Kidney glomerular epithelial cell (primary cell): ENCODE data around the gene STK16.

Experiments
- DNase-seq: peaks from one replicate; lab custom pipeline; 2025; lab: John Stamatoyannopoulos, UW

The STK16 gene

DNA sequence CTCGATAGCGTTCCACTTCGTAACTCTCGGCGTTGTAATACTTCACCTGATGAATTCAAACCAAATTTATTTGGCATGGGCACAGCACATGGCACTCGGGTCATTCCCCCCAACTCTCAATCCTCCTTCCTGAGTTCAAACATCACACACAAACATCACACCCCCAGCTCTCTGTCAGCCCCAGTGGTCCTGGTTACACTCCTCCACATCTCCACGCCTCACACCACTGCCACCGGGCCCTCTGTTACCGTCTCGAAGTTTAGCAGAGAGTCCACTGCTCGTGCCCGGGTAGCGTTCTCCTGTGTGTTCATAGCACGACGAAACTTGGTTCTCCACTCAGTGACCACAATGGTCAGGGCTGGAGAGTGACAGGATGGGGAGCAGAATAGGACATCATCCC lies 31.1 kb upstream of the STK16 start:
- DNase-seq: no peak

DNA sequence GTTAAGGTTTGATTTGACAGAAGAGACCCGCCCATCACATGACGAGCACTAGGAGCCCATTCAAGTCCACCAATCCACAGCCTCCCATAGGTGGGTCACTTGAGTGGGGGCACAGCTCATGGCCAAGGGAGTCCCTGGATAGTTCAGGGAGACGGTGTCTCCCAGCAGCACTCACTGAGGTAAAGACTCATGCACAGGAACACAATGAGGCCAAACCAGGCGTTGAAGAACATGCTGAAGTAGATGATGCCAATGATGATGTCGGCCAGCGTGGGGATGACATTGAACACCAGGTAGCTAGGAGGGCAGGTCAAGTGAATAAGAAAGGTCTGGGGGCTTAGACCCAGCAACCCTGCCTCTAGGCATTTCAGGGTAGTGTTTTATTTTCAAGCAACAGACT lies 30.5 kb upstream of the STK16 start:
- no peak for DNase-seq

DNA sequence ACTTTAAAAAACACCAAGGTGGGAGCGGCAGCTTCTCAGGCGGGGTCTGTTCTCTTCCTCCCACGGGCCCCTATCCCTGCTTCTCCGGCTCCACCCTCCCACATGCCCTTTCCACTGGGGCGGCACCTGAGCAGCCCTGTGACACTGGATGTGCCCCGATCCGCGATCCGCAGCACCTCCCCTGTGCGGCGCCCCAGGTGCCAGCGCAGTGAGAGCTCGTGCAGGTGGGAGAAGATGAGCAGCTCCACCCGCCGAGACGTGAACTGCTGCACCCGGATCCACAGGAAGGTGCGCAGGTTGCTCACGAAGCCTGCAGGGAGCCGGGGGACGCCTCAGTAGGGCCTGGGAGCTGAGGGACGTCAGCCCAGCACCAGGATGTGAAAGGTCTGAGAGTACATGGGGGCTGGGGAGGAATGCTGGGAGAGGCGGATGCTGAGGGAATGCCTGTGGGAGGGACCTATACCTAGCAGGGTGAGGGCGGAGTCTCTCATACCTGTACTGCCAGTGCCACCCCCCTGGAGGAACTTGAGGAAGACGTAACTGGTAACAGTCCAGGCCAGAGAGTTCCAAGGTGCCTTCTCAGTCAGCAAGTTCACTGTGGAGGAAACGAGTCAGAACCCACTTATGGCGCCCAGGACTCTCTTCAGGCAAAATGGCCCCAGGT lies 29.3 kb upstream of the STK16 start:
- DNase-seq: no peak

DNA sequence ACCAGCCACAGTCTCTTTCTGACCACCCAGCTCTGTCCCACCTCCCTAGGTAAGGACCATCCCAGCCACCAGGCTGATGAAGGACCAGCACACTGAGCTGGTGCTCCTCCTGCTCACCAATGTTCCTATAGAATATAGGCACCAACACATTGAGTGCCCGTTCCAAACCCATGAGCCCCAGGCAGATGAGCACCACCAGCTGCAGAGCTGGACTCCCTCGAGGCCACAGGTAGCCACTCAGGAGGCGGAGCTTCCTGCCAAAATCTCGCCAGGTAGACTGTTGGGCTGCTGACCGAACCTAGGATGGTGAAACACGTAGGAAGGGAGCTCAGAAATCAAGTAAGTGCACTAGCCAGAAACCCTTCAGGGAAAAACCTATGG lies 28.8 kb upstream of the STK16 start:
- no peak for DNase-seq

DNA sequence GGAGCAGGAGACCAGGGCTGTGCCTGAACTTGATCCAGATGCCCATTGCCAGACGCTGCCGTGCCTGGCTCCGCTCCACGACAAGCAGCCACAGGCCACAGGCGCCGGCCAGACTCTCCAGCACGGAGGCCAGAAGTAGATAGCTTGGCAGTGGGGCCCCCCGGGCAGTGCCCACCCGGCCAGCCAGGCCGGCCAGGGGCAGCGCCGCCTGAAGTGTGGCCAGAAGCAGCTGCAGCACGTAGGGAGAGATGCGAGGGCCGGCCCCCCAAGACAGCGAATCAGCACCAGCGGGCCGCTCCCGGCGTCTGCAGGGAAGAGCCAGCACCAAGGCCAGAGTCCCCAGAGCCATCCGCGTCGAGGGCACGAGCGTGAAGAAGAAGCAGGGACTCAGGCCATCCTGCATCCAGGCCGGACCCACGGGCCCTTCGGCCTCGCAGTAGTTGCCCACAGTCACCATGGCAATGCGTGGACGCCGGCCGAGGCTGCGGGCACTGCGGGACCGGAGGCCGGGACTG lies 27.0 kb upstream of the STK16 start:
- peak; percentile 41 for DNase-seq

DNA sequence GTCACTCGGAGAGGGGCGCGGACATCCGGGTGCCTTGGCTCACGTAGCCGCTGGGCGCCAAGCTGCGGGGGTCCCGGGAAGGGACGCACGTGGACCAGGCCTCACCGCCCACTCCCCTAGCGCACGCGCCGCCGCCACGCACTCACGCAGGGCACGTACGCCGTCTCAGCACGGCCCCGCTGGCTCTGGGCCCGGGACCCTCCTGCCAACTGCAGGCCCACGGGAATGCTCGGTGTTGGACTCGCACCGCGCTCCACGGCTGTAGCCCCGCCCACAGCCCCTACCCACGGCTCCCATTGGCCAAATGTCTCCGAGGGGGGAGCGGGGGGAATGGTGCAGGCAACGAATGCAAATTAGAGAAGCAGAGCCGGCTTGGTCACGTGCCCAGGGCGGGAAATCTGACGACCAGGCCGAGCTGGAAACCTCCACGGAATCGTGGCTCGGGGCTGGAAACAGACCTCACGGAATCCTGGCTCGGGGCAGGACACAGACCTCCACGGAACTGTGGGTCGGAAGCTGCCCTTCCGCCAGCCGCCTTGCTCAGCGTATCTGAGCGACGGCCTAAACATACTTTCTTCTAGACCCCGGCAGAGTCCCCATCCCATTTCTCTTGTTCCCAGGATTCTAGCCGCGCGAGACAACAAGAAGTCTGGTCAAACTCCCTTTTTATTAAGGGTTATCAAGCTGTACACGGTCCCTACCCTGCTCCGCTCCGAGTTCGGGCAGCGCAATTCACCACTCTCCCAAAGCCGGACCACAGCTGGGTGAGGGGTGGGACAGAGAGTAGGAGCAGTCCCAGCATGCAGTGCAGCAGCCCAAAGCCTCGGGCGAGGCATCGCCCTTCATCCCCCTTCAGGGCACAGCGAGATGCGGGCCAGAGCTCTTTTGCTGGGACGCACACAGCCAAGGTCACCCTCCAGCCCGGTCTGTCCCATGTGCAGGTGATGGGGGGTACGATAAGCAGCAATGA lies 26.3 kb upstream of the STK16 start, which contains the start of gene ABCB6:
Gene ABCB6, minus strand, starts transcription at position 227 of the 970 bp plus-strand sequence. CDS start 285 bp downstream, outside the sequence.
- peak; percentile 66 for DNase-seq

DNA sequence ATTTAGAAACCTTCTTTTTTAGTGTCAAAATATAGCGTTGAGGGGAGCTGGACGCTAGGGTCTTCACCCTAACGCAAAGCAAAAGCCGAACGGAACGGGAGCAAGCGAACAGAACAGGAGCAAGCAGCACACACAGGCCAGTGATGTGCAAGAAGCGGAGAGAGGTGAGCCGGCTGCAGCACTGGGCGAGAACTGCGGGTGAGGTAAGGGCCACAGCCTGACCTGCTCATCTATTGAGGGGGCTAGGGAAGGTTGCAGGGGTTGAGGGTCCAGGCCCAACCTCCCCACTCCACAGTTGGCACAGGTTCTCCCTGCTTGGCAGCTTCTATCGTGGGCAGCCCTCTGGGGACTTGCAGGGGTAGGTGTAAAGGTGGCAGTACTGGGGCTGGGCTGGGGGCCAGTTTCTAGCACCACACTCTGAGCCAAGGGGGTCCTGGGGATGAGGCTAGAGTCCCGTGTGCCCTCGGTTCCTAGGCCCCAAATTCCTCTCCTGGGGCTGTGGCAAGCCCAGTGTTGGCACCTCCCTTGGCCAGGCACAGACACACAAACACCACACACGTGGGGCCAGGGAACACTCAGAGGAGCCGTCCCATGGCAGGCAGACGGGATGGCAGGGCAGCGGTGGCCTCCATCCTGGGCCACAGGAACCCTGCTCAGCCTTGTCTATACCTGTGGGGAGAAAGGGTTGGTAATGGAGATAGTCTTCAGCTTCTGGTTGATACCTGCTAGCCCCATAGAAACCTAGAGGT lies 25.3 kb upstream of the STK16 start:
- DNase-seq: no peak

DNA sequence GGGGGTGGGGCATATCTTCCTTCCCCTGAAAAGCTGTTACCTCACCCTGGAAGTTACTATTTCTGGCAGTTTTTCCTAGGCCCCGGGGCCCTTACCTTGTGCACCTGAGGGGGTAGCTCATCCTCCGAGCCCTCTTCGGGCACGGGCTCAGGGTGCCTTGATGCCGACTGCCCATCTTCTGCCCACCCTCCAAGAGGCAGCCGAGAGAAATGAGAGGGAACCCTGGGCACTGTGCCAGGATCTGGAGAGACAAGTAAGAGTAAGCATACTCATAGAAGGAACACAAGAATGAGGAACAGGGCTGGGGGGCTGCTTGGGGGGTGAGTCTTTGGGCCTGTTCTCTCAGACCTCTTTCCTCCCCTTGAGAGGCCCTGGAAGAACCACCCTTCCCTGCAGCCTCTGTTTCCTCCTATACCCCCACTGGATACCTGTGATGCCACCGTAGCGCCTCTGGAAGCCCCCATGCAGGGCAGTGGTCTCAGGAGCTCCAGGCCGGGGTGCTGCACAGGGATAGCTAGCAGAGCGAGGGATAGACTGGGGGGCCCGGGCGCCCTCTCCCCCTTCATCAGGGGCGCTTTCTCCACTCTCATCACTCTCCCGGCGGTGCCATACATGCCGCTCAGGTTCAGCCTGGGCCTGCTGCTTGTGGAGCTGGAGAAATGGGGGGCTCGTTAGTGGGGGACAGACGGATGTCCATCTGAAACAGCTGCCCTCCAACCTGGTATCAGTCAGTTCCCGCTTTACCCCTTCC lies 24.5 kb upstream of the STK16 start:
- no peak for DNase-seq

DNA sequence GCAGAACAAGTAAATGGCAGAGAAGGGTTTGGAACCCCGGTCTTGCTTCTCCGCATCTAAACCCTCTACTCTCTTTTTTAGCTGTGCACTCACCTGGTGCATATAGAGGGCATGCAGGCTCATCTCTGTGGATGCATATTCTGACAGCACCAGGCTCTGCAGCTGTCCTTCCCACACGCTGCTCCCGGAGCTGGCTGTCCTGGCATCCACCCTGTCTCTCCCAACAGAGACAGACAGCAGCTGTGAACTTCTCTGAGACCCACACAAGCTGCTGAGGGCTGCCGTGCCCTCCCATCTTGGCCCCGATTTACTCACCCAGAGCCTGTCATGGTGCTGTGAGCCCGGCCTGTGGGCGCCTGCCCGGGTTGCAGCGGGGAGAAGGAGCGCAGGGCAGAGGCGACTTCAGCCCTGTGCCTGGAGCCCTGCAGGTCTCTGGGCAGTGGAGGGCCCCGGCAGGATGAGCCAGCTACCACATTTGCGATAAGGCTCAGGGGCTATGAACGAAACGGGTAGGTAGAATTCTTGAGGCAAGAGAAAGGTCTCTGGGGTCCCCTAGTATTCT lies 23.2 kb upstream of the STK16 start:
- no peak for DNase-seq

DNA sequence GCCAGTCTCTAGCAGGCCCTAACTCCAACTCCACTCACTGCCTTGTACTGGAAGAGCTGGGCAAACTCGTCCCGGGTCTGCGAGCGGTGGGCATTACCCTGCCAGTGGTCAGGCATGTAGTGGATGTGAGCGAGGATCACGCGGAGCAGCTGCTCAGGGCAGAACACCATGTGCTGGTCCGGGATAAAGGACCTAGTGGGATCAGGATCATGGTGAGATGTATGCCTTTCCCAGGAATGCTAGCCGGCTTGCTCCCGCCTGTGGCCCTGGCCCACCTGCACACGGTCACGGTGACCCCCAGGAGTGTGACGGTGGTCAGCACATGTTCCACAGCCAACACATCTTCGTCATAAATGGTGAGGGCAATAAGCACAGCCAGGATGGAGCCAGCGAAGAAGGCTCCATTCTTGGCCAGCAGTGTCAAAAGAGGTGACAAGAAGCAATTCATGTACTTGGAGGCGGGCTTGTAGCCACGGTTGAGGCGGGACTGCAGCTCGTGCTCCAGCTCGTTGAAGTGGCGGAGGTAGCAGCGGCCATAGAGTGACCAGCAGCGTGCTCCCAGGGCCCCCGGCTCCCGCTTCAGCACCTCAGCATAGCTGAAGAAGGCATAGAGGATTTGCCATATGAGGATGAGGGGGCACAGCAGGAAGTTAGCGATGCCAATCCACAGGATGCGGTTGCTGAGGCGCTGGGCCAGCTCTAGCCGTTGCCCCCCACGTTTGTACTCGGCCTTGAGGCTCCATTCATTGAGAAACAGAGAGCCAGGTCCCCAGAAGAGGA lies 21.3 kb upstream of the STK16 start:
- no peak for DNase-seq

DNA sequence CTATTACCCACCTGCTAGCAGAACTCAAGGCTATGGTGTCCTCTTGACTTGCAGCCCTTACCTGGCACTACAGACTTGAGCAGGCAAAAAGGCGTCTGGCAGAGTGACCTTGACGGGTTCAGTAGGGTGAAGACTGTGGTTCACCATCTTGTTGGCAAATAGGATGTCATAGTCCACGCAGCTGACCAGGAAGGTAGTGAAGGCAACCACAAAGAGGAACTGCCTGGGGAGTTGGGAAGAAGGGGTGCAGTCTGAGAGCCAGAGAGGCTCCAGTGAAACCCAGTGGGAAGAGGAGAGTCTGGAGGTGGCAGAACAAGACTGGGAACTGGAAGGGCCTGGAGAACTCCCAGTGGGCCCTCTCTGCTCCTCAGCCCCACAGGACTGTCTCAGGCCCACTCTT lies 19.9 kb upstream of the STK16 start:
- DNase-seq: no peak

DNA sequence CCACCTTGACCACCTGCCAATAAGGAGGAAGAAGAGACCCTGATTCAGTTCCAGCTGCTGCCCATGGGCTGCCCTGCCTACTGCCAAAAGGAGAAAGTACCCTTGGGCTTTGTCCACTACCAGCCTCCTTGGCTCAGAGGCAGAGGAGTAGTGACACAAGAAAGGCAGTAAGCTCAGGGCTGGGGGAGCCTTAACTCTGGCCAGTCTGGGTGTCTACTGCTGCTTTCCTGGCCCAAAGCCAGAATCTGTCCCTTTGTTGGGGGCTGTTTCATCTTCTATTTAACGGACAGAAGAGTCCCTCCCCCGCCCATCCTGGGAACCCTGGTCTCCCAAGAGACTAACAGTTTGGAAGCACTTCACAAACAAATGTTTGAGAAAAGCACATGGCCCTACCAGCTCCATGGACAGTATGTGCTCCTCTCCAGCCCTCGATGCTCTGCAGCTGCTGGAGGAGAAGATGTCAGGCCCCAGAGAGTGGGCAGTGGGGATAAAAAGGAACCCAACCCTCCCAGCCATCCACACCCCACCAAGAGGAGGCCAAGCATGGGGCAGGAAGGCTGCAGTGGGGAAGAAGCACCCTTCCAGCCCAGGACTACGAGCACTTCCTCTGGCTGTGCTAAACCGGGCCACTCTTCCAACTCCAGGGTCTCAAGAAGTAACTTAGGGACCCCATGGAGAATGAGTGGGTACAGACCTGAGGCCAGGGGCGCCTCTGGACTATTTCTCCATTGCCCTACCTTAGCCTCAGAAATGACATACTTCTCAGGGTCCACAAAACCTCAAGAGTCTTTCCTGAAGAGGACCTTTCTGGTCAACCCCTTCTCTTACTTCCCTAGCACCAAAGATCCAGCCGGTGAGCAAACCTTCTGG lies 17.0 kb upstream of the STK16 start:
- DNase-seq: no peak

DNA sequence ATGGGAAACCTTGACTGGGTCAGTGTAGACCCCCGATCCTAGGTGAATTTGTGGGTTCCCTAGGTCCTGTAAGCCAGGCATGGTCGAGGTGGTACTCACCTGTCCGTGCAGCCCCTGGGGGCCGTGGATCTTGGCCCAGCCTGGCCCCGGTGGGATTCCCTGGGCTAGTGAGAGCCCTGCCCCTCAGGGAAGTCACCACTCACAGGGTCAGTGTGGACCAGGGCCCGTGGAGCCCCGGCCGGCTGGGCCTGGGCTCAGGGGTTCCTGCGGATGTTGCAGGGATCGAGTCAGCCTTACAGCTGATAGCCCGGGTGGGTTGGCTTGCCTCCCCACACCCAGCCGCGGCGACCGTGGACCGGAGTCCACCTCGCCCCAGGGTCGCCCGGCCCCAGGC lies 16.4 kb upstream of the STK16 start:
- DNase-seq: no peak

DNA sequence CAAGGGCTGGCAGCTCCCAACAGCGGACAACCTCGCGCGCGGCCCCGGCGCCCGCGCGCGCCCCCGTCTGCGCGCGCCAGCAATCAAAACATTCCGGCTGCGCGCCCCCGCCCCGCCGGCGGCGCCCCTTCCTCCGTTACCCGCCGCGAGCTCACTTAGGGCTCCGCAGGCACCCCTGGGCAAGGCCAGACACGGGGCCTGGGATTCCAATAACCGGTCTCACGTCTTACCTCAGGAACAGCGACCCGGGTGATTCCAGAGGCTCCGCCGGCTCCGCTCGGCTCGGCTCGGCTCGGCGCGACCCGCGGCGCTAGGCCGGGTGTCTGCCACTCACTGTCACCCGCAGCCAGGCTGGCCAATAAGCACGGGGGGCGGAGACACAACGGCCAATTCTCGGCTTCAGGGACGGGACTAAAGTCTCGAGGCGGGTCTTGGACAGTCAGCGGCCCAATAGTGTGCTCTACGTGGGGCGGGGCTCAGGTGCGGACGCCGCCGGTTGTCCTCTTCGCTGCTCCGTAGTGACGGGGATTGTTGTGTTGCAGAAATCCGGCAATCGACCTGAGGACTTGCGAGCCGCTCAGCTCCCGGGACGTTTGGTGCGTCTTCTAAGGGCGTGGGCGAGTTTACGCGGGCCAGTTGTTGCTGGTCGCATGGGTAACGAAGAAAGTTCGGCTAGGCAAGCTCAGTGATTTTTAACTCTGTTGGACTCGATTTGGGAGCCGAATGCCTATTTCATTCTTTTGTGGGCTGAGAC lies 15.8 kb upstream of the STK16 start, which contains the start of the genes ANKZF1 and ATG9A:
Gene ANKZF1, plus strand, starts transcription at position 502 of the 754 bp plus-strand sequence. CDS start 452 bp downstream, outside the sequence.
Gene ATG9A, minus strand, starts transcription at position 332 of the 754 bp plus-strand sequence. CDS start 1,612 bp downstream, outside the sequence.
- DNase-seq: peak; percentile 96

DNA sequence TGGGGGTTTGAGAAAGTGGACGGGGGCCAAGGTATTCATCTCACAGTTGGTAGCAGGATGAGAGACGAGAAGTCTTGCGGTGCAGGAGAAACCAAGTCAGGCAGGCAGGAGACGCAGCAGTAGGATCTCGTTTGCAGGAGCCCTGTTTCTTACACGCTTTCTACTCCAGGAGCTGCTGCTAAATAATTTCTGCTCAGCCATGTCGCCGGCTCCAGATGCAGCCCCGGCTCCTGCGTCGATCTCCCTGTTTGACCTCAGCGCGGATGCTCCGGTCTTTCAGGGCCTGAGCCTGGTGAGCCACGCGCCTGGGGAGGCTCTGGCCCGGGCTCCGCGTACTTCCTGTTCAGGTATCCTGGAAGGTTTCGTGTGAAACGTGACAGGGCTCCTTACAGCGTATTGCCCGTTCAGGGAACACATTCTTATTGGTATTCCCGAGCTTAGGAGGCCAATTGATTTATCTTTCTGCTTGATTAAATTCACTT lies 15.2 kb upstream of the STK16 start:
- peak; percentile 67 for DNase-seq

DNA sequence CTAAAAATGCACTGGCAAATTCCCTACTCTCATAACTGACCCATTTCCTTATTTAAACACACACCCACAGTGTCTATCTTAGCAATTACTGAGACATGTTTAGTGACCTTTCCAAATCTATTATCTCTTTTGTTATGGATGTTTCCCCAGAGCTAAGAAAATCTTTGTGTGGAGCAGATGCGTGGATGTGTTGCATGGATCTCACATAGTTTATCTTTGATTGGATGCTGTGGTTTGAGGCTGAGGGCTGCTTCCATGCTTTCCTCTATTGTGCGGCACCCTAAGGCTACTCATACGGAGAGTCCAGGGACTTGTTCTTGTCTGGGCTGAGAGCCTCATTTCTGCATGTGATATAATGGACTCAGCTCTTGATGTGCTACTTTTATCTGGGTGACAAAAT lies 10.9 kb upstream of the STK16 start:
- no peak for DNase-seq

DNA sequence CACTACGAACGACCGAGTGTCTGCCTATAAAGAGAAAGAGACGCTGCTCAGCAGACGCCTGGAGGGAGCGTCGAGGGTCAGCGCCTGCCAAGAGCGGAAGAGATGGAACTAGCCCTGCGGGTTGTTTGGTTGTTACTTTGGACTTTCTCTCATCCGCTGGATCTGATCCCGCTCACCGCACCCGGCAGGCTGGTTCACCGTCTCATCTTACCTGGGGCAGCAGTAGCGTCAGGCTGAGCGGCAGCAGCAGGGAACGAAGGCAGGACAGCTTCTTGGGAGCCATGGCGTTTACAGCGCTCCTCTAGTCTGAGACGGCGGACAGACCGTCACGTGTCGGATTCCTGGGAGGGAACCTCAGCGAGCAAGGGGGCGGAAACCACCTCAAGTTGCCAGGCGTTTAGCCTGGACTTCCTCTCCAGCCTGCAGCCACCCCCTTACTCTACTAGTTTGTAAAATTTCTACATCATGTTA lies 2.0 kb upstream of the STK16 start:
- no peak for DNase-seq

DNA sequence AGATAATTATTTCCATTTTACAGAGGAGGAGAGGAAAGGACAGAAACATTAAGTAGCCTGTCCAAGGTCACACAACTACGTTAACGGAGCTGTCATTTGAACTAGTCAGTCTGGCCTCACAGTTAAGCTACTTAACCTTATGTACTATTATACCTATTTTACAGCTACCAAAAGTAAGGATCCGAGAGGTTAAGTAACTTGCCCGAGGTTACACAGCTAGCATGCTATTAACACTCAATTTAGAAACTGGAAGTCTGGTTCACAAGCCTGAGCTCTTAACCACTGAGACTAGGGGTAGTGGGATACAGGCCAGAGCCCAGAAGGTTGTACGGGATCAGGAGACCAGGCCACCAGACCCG lies 511 bp upstream of the STK16 start:
- no peak for DNase-seq
